UCSD-AML1 (cell line): ENCODE data around the gene THBS4.
"Not testable (repeated sequence)": the region's sequence is repeated elsewhere in the genome, so short reads cannot be mapped to it uniquely, and the experiment has no call there.

Experiments used
- DNase-seq: peaks from one replicate; lab custom pipeline; 2025; ENCODE audit not compliant: unreplicated experiment; lab: John Stamatoyannopoulos, UW

Gene THBS4

DNA sequence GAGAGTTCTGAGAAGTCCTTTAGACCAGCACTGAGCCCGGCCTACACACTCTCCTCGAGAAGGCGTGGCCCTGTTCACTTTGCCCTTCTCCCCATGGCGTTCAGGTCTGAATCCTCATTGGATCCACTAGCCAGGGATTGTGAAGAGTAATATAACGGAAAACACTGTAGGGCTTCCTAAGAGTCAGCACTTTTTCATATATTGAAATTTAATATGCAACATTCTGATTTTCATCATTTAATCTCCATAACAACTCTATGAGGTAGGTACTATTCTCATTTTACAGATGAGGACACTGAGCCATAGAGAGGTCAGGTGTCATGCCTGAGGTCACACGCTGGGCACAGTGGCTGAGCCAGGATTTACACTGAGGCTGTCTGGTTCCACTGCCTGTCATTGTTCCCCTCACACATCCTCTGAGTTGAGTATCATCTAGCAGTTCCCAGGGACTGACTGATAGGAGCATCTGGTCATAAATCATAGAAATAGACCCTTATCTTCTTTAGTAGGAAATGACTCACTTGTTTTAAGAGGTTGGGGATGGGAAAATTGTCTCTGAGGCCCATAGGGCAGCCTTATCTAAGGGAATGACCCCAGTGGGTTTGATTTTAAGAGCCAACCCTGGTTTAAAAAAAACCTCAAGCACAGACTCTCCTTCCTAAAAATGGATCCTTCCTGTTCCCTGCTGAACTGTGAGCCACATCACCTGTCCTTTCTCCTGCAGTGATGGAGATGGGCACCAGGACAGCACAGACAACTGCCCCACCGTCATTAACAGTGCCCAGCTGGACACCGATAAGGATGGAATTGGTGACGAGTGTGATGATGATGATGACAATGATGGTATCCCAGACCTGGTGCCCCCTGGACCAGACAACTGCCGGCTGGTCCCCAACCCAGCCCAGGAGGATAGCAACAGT, 41.2 kb downstream of the THBS4 start:
- no peak for DNase-seq

DNA sequence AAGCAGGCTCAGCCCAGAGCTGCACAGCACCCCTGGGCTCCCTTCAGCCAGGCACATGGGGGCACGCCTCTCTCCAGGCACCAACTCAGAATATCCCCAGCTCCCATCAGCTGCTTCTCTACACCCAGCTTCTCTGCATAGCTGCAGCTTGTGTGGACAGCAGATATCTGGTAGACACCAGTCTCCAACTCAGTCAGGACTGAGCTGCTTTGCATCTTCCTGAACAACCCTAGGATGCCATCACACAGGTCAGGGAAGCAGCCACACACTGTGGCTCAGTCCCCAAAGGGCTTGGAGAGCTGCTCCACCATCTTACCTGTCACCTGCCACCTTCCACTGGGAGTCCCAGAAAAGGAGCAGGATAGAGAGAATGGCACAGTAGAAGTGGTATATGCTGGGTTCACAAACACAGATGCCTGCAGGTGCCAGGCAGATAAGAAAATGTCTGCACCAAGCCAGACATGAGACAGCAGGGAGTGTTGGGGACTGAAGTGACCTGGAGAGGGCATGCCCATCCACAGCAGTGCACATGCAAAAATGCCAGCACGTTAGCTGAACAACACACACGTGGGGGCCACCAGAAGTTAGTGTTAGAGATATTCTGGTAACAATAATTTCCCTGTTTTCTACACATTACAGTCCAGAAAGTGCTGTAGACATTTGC, 42.0 kb downstream of the THBS4 start:
- no peak for DNase-seq

DNA sequence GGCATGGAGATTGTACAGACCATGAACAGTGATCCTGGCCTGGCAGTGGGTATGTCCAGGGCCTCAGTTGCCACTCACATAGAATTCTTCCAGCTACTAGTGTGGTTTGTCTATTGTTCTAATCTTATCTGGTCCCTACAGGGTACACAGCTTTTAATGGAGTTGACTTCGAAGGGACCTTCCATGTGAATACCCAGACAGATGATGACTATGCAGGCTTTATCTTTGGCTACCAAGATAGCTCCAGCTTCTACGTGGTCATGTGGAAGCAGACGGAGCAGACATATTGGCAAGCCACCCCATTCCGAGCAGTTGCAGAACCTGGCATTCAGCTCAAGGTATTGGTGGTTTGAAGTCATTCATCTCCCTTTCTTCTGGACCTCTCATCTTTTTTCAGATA, 43.8 kb downstream of the THBS4 start:
- DNase-seq: no peak

DNA sequence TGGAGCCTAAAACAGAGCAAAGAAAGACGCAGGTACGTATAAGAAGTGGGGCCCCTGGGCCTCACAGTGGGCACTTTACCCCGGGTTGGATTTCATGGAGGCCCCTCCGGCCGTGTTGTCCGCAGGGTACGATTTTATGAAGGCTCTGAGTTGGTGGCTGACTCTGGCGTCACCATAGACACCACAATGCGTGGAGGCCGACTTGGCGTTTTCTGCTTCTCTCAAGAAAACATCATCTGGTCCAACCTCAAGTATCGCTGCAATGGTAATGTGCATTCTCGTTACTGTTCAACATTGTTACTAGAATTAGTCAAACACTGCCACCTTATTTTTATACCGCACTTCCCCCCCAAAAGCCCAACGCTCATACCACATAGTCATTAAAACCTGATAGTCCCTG, 47.1 kb downstream of the THBS4 start:
- DNase-seq: no peak

DNA sequence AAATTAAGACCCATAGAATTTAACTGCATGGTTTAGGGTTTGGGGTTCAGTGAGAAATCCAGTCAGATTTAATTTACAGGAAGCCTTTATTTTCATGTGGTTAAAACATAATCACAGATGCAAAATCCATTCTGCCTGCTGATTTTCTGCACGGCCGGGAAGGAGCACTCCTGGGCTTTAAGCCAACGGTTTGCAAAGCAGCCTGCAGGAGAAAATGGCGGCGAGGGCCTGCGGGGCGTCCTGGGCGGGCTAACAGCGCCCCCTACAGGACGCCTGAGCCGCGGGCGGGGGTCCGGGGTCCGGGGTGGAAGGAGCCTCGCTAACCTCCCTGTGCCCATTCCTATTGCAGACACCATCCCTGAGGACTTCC, 47.6 kb downstream of the THBS4 start:
- peak; percentile 61 for DNase-seq

DNA sequence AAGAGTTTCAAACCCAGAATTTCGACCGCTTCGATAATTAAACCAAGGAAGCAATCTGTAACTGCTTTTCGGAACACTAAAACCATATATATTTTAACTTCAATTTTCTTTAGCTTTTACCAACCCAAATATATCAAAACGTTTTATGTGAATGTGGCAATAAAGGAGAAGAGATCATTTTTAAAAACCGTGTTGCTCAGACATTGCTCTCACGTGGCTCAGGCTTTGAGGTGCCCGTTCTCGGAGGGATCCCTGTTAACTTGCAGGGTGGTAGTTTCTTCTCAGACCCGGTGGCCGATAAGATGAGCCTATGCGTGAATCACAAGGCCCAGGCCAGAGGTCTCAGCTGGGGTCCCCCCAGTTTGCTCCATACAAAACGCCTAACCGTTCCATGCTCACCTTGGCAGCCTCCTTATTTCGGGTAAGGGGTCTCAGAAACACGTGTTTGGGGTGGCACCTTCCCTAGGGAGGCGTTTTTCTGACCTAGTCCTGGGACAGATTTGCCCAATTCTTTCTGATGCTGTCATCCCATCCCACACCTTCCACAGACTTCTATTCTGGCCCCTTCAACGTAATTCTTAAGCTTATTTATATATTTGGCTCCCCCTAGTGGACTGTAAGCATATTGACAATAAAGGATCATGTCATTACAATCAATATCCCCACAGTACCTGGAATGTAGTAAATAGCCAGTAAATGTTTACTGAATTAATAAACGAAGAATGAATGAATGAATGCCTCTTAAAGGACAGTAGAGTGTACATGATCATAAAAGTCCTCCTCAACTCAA, 48.1 kb downstream of the THBS4 start:
- DNase-seq: peak; percentile 28

DNA sequence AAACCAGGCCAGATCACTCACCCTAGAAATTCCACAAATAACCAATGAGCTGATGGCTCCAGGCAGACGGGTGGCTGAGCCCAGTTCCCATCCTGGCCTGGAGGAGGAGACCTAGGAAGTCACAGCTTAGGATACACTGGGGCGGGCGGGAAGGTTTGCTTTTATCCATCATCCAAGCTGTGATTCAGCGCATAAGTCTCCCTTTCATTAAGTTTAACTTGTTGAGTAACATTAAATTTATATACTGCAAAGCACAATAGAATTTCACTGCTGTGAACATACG, 55.7 kb downstream of the THBS4 start:
- no peak for DNase-seq

DNA sequence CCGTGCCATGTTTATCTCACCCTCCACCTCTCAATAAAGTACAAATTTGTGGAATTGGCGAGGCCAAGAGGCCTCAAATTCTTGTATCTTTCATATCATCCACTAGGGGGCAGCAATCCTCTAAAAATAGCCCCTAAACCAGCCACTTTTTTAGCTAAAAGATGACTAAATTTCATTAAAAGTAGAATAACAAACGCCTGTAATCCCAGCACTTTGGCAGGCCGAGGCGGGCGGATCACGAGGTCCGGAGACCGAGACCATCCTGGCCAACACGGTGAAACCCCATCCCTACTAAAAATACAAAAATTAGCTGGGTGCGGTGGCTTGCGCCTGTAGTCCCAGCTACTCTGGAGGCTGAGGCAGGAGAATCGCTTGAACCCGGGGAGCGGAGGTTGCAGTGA, 56.6 kb downstream of the THBS4 start:
- not testable (repeated sequence) for DNase-seq

DNA sequence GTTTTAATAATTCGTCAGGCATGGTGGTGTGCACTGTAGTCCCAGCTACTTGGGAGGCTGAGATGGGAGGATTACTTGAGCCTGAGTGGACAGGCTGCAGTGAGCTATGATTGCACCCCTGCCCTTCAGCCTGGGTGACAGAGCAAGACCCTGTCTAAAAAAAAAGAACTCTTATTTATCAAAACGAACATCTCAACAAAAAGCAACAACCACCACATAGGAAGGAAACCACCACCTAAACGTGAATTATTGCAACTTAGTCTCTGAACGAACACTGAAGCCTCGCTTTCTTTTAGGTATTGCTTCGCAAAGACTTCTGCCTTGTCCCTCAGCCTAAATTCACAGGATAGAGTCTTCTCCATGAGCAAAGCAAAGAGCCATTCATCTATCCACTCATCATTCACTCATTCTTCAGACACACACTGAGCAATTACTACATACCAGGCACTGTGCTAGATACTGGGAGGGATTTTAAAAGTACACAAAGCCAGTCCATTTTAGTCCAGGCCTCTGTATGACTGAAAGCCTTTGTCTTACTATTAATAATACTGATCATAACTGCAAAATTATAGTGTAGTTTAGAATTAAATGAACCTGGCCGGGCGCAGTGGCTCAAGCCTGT, 57.4 kb downstream of the THBS4 start:
- no peak for DNase-seq

DNA sequence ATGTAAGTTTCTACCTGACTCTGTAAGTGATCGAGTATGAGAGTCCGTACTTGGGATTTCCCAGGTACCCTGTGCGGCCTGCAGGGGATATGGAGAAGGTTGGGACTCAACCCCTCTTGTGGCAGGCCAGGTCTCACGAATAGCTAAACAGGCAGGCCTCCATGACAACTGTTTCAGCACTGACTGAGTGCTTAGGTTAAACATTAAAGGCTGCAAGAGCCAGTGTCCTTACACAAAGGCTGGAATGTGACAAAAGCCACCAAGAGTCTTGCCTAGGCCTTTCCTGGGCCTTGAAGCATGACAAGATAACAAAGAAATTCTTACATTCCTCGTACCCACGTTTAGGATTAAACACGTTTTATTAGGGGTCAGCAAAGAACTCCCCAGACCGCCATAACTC, 58.6 kb downstream of the THBS4 start:
- DNase-seq: no peak

DNA sequence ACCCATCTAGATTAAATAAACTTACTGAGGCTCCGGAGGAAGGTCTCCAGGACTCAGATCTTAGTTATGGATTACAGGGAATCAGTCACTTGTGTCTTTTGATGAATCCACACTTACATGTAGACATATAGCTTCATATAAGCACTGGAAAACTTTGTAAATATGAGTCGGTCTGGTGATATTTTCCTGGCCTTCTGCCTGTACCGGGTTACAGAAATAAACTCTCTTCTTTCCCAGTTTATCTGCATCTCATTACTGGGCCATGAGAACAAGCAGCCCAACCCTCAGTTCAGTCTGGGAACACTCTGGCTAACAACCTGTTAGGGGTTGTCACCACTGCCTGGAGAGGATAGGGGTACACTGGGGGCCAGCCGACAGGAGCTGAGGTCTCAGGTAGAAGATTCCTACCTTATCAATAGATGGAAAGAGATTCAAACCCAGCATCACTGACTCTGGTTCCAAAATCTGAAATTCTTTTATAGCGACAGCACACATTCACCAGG, 59.1 kb downstream of the THBS4 start:
- no peak for DNase-seq

DNA sequence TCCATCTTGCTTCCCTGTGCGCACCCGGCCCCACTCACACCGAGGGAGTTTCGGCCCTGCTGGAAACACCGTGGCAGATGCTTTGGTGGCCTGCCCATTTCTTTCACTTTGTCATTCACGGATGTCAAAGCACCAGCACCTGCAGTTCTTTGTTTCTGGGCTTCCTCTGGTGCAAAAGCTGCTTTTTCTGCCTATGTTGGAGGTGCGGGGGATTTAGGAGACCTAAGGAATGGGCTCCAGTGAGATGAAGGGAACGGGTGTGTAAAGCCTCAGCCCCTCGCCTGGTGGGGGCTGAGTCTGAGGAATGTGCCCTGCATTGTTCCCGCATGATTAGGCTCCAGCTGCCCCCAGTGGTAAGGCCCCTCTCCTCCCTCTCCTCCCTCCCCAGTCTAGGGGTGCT, 62.3 kb downstream of the THBS4 start:
- DNase-seq: no peak

DNA sequence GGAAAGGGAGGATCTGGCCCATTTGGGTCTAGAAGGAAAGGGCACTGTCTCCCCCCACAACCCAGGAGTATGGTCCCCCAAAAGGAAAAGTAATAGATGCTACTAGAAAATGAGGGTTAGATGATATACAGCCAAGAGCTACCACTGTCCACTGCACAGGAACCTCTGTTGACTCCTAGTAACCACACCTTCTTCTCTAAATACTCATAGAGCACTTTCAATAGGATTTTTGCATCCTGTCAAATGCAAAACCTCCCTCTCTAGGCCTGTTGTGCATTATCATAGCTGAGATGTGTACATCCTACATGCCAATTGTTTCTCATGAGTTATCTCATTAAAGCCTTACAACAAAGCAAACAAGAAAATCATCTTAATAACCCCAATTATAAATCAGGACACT, 66.8 kb downstream of the THBS4 start:
- no peak for DNase-seq

DNA sequence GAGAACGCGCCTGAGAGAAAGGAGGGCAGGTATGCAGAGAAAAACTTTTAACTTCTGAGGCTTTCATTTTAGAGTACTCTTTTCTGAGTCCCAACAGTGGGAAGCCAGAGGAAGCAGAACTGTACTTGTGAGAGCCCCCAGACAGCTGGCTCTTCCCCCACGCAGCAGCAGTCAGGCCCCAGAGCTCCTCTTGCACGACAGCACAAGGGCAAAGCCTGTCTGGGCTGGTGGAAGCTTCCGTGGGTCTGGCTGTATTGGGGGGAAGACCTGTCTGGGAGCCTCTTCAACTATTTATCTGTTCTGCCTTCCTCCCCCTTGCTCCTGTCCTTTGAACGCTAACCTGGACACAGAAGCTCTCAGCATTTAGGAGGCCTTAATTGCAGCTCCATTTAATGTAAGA, 68.2 kb downstream of the THBS4 start:
- no peak for DNase-seq

DNA sequence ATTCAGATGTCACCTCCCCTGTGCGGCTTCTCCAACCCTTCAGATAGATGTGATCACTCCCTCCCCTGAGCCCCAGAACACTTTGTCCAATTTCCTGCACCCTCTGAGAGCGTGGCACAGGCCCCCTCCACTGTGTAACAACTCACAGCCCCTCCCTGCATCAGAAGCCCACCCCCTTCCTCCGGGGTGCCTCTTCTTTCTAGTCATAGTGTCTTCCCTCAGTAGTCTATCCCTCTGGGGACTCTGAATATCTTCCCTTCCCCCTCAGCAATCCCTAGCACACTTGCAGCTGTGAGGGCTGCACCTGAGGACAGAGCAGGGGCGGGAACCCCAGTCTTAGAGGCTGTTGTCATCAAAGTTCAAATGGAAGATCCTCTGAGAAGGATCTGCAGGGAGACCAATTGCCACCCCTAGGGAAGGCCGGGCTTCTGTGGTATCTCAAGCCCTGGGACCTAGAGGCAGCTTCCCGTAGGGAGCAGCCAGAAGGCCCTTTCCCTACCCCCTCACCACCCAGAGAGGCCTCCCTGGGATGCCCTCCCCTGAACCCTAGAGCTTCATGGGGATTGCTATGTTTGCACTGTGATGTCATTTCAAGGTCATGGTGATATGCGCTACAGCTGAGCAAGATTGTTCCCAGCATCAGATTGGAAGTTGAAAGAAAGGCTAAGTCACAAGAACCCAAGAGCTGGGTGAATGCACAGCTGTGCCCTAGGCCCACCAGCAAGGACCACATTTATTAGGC, 70.7 kb downstream of the THBS4 start:
- DNase-seq: no peak

DNA sequence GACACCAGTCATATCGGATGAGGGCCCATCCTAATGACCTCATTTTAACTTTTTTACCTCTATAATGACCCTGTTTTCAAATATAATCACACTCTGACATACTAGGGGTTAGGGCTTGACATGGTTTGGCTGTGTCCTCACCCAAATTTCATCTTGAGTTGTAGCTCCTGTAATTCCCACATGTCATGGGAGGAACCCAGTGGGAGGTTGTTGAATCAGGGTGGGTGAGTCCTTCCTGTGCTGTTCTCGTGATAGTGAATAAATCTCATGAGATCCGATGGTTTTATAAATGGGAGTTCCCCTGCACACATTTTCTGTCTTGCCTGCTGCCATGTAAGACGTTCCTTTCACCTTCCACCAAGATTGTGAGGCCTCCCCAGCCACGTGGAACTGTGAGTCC, 71.8 kb downstream of the THBS4 start:
- DNase-seq: no peak

DNA sequence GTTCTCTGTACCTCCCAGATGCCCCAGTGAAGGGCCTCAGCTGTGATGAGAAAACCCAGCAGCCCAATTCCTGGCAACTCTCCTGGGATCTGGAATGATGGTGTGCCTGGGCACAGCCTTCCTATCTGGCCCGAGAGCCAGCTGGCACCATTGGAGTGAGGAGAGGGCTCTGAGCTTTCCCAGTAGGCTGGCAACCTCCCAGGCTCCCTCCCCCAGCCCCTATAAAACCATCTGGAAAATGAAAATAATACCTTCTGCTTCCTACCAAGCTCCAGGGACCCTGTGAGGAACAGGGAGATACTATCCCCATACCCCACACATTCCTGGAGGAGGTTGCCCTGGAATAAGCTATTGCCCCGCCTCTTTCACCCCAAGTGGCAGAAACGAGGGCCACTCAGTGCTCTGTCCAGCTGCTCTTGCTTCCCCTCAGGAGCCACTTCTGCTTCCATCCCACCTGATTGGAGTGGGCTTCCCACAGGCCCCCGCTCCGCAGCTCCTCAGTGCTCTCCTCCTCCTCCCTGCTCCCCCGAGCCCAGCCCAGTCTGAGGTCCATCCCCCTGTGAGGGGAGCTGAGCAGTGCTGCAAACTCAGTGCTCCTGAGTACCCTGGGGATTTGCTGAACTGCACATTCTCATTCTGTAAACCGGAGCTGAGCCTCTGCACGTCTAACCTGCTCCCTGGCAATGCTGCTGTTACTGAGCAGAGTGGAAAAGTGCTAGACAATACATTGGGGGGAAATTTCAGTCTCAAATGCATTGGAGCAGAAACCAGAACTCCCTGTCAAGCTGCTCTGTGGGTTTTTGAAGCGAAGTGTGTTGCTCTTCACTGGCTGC, 74.7 kb downstream of the THBS4 start:
- DNase-seq: no peak

DNA sequence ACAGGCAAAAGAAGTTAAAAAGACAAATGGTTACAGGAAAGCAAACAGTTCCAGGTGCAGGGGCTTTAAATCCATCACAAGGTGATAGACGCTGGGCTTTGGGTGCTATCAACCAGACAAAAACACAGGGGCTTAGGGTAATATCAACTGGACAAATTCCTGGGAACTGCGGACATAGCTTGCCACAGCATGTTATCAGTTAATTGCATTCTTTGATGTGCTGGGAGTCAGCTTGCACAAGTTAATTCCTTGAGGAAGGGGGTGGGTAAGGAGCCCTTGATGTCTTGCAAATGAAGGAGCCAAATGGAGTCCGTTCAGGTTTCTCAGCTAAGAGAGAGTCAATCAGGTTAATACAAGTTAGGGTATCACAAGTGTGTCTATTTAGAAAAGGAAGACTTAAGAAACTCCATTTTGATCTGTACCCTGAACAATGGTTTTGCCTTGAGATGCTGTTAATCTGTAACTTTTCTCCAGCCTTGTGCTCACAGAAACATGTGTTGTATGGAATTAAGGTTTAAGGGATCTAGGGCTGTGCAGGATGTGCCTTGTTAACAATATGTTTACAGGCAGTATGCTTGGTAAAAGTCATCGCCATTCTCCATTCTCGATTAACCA, 76.3 kb downstream of the THBS4 start:
- not testable (repeated sequence) for DNase-seq

DNA sequence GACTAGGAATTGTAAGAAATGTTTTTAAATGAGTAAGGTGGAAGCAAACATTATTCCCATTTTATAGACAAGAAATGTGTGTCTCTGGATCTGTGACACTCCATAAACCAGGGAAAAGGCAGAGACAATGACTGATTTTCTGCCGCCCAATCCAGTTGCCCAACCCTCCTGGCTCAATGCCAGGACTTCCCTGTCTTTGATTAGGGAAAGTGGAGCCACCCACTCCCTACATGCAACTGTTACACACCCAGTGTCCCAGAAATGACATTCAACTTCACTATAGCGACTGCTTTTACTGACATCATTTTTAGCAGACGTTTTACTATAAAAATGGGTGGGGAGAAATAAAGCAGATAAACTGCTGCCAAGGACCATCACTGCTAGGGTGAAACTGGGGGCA, 79.7 kb downstream of the THBS4 start:
- DNase-seq: no peak
